ENCODE measurements around the gene FMNL2. TPM values are rescaled to one million over a fixed set of nuclear protein-coding genes. Genes with fewer than 3 reads are reported as not detected.

Gene FMNL2
- total and polyA plus RNA-seq, 2 experiments from 2014 or later = 16.5 to 45.4 TPM

DNA sequence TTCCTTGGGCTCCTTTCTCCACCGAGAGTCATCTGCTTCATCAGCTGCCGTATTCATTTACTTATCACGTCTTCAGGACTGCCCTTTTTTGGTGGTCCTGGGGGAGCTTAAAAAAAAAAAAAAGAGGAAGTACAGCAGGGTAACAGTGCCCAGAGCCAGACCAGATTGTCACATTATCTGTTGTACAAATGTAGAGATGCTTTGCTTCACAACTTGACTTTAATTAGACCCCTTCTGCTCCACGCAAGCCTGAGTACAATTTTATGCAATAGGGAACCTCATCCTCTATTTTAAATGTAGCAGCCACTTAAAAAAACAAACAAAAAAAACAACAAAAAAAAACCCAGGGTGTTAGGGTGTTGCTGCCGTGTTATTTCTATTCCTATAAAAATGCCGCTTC is 254.0 kb downstream of the FMNL2 start:
- H3K4me3 Mint-ChIP-seq = no peak overlapping the region
- no peaks in the 10 kb centered on the region for H3K27me3 Mint-ChIP-seq (ENCODE audit: insufficient read depth, low read depth, poor library complexity)
- Histone ChIP-seq H4K20me1 (replicated peaks; ENCODE audit: insufficient read depth) (no peaks in the 10 kb centered on the region; the same call in 1 of the 2 replicates), H3K4me3 (no peak overlapping the region), H3K36me3 (ENCODE audit: insufficient read depth) (no peaks in the 10 kb centered on the region), H3K27ac (ENCODE audit: low read depth) (no peak overlapping the region), H3K79me2 (replicated peaks; ENCODE audit: insufficient read depth) (no peaks in the 10 kb centered on the region), H3F3A (replicated peaks; ENCODE audit: low read depth) (no peaks in the 10 kb centered on the region), H3K27me3 (ENCODE audit: insufficient read depth) (no peaks in the 10 kb centered on the region), H3K9me2 (ENCODE audit: insufficient read depth) (no peaks in the 10 kb centered on the region; the same call in 1 of the 2 replicates), H3K4me1 (ENCODE audit: insufficient read depth) (no peaks in the 10 kb centered on the region), H3K4me2 (no peak overlapping the region), H2AFZ (no peak overlapping the region)
- no peaks in the 10 kb centered on the region for H3K9me3 Mint-ChIP-seq
- H3K36me3 Mint-ChIP-seq (ENCODE audit: low read depth) = no peaks in the 10 kb centered on the region
- no peaks in the 10 kb centered on the region for H3K4me1 Mint-ChIP-seq
- ATAC-seq = no peak
- TF ChIP-seq POLR2AphosphoS5 (IDR thresholded peaks at IDR 0.05; ENCODE audit: low read depth) (no peak), EZH2phosphoT487 (IDR thresholded peaks at IDR 0.05; ENCODE audit: unreplicated experiment) (no peak), ZNF114 (CRISPR knock-in tag; IDR thresholded peaks at IDR 0.05) (no peak), EZH2 (IDR thresholded peaks at IDR 0.05; ENCODE audit: low read depth, unreplicated experiment) (no peak), ZNF331 (CRISPR knock-in tag; IDR thresholded peaks at IDR 0.05; ENCODE audit: low read depth) (no peak), CREB1 (CRISPR knock-in tag; IDR thresholded peaks at IDR 0.05; ENCODE audit: low read depth) (no peak), STAT1 (IDR thresholded peaks at IDR 0.05; ENCODE audit: unreplicated experiment) (no peak), NANOG (IDR thresholded peaks at IDR 0.05; ENCODE audit: borderline replicate concordance) (no peak), REST (IDR thresholded peaks at IDR 0.05; ENCODE audit: unreplicated experiment) (no peak), JUNB (IDR thresholded peaks at IDR 0.05; ENCODE audit: unreplicated experiment) (no peak)
- TF ChIP-seq, protein P1, sequence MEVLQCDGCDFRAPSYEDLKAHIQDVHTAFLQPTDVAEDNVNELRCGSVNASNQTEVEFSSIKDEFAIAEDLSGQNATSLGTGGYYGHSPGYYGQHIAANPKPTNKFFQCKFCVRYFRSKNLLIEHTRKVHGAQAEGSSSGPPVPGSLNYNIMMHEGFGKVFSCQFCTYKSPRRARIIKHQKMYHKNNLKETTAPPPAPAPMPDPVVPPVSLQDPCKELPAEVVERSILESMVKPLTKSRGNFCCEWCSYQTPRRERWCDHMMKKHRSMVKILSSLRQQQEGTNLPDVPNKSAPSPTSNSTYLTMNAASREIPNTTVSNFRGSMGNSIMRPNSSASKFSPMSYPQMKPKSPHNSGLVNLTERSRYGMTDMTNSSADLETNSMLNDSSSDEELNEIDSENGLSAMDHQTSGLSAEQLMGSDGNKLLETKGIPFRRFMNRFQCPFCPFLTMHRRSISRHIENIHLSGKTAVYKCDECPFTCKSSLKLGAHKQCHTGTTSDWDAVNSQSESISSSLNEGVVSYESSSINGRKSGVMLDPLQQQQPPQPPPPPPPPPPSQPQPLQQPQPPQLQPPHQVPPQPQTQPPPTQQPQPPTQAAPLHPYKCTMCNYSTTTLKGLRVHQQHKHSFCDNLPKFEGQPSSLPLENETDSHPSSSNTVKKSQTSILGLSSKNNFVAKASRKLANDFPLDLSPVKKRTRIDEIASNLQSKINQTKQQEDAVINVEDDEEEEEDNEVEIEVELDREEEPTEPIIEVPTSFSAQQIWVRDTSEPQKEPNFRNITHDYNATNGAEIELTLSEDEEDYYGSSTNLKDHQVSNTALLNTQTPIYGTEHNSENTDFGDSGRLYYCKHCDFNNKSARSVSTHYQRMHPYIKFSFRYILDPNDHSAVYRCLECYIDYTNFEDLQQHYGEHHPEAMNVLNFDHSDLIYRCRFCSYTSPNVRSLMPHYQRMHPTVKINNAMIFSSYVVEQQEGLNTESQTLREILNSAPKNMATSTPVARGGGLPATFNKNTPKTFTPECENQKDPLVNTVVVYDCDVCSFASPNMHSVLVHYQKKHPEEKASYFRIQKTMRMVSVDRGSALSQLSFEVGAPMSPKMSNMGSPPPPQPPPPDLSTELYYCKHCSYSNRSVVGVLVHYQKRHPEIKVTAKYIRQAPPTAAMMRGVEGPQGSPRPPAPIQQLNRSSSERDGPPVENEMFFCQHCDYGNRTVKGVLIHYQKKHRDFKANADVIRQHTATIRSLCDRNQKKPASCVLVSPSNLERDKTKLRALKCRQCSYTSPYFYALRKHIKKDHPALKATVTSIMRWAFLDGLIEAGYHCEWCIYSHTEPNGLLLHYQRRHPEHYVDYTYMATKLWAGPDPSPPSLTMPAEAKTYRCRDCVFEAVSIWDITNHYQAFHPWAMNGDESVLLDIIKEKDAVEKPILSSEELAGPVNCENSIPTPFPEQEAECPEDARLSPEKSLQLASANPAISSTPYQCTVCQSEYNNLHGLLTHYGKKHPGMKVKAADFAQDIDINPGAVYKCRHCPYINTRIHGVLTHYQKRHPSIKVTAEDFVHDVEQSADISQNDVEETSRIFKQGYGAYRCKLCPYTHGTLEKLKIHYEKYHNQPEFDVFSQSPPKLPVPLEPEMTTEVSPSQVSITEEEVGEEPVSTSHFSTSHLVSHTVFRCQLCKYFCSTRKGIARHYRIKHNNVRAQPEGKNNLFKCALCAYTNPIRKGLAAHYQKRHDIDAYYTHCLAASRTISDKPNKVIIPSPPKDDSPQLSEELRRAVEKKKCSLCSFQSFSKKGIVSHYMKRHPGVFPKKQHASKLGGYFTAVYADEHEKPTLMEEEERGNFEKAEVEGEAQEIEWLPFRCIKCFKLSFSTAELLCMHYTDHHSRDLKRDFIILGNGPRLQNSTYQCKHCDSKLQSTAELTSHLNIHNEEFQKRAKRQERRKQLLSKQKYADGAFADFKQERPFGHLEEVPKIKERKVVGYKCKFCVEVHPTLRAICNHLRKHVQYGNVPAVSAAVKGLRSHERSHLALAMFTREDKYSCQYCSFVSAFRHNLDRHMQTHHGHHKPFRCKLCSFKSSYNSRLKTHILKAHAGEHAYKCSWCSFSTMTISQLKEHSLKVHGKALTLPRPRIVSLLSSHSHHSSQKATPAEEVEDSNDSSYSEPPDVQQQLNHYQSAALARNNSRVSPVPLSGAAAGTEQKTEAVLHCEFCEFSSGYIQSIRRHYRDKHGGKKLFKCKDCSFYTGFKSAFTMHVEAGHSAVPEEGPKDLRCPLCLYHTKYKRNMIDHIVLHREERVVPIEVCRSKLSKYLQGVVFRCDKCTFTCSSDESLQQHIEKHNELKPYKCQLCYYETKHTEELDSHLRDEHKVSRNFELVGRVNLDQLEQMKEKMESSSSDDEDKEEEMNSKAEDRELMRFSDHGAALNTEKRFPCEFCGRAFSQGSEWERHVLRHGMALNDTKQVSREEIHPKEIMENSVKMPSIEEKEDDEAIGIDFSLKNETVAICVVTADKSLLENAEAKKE (CRISPR knock-in tag; IDR thresholded peaks at IDR 0.05) = no peak
- TF ChIP-seq, protein P2, sequence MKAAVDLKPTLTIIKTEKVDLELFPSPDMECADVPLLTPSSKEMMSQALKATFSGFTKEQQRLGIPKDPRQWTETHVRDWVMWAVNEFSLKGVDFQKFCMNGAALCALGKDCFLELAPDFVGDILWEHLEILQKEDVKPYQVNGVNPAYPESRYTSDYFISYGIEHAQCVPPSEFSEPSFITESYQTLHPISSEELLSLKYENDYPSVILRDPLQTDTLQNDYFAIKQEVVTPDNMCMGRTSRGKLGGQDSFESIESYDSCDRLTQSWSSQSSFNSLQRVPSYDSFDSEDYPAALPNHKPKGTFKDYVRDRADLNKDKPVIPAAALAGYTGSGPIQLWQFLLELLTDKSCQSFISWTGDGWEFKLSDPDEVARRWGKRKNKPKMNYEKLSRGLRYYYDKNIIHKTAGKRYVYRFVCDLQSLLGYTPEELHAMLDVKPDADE (IDR thresholded peaks at IDR 0.05) = no peak
- TF ChIP-seq, protein P3, sequence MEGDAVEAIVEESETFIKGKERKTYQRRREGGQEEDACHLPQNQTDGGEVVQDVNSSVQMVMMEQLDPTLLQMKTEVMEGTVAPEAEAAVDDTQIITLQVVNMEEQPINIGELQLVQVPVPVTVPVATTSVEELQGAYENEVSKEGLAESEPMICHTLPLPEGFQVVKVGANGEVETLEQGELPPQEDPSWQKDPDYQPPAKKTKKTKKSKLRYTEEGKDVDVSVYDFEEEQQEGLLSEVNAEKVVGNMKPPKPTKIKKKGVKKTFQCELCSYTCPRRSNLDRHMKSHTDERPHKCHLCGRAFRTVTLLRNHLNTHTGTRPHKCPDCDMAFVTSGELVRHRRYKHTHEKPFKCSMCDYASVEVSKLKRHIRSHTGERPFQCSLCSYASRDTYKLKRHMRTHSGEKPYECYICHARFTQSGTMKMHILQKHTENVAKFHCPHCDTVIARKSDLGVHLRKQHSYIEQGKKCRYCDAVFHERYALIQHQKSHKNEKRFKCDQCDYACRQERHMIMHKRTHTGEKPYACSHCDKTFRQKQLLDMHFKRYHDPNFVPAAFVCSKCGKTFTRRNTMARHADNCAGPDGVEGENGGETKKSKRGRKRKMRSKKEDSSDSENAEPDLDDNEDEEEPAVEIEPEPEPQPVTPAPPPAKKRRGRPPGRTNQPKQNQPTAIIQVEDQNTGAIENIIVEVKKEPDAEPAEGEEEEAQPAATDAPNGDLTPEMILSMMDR (conservative IDR thresholded peaks at IDR 0.05; ENCODE audit: low read depth in 2 of 2) = no peak
- no peak for DNase-seq (ENCODE audit: low spot score)
- H3K27ac Mint-ChIP-seq = no peak overlapping the region
